Fibroblast of skin of abdomen (primary cell): Measurements from ENCODE around the gene SLC16A3. TPM values are rescaled to one million over a fixed set of nuclear protein-coding genes. Genes with fewer than 3 reads are reported as not detected.
"Not testable (repeated sequence)": the region's sequence is repeated elsewhere in the genome, so short reads cannot be mapped to it uniquely, and the experiment has no call there.

Experiments
- DNase-seq: peaks from one replicate; pipeline ENCODE4 v3.0.0-alpha.2; 2013
- polyA plus RNA-seq, 2 experiments: library from polyadenylated mRNA; unstranded; fragments of 120-200 nt; gene quantifications; one replicate each; pipeline ENCODE4 v1.2.1, GENCODE V29; 2013; ENCODE audit not compliant: insufficient read length in 2 of 2

Gene SLC16A3
- 192 TPM for polyA plus RNA-seq (2013, experiment 1 of 2; ENCODE audit: insufficient read length)
- polyA plus RNA-seq (2013, experiment 2 of 2; ENCODE audit: insufficient read length) = 214 TPM

GRCh38 chr17:82228842-82229697 is at the start of gene SLC16A3:
TSS of gene SLC16A3 (plus strand) at chr17:82229042. CDS start at chr17:82236009, 6,967 bp downstream.
- peak; percentile 82 for DNase-seq

GRCh38 chr17:82179412-82179811 is 49.4 kb upstream of the SLC16A3 start:
- DNase-seq = no peak

- DNase-seq = no peak
These were observed 48.8 kb upstream of the SLC16A3 start for GRCh38 chr17:82179946-82180475.

- no peak for DNase-seq
These were observed 47.9 kb upstream of the SLC16A3 start for GRCh38 chr17:82180776-82181528.

- no peak for DNase-seq
These were observed 44.1 kb upstream of the SLC16A3 start for GRCh38 chr17:82184761-82185160.

GRCh38 chr17:82186221-82186620 is 42.6 kb upstream of the SLC16A3 start:
- no peak for DNase-seq

GRCh38 chr17:82187500-82187899 is 41.3 kb upstream of the SLC16A3 start:
- no peak for DNase-seq

GRCh38 chr17:82188001-82188961 is 40.6 kb upstream of the SLC16A3 start:
- no peak for DNase-seq

- not testable (repeated sequence) for DNase-seq
These were observed 35.8 kb upstream of the SLC16A3 start for GRCh38 chr17:82193050-82193449.

- no peak for DNase-seq
These were observed 35.2 kb upstream of the SLC16A3 start for GRCh38 chr17:82193520-82194220.

GRCh38 chr17:82194765-82195164 is 34.1 kb upstream of the SLC16A3 start:
- no peak for DNase-seq

GRCh38 chr17:82195675-82196672 is 32.9 kb upstream of the SLC16A3 start:
- DNase-seq = no peak

GRCh38 chr17:82198092-82198491 is 30.8 kb upstream of the SLC16A3 start:
- no peak for DNase-seq

GRCh38 chr17:82199496-82199895 is 29.3 kb upstream of the SLC16A3 start:
- DNase-seq = no peak

- no peak for DNase-seq
These were observed 28.7 kb upstream of the SLC16A3 start for GRCh38 chr17:82200135-82200534.

- no peak for DNase-seq
These were observed 27.9 kb upstream of the SLC16A3 start for GRCh38 chr17:82200743-82201497.

GRCh38 chr17:82201498-82201910 is 27.3 kb upstream of the SLC16A3 start:
- no peak for DNase-seq

GRCh38 chr17:82202981-82203380 is 25.9 kb upstream of the SLC16A3 start:
- no peak for DNase-seq

GRCh38 chr17:82203920-82204319 is 24.9 kb upstream of the SLC16A3 start:
- DNase-seq = no peak
